Measurements from ENCODE around the gene CLDND2. TPM values are rescaled to one million over a fixed set of nuclear protein-coding genes. Genes with fewer than 3 reads are reported as not detected.
A peak's percentile ranks its signal among the peaks of the same experiment; 100 is the strongest.

CLDND2 gene
- total and polyA plus RNA-seq, 4 donors, result 0.22 to 3.0 TPM; not detected in 2

- WGBS, result 4% methylated on average over 45 of the region's 45 CpGs
- peak; percentile 45 to 53 for TF ChIP-seq HNF4A (conservative IDR thresholded peaks at IDR 0.05)
- no peak for TF ChIP-seq TAF1 (conservative IDR thresholded peaks at IDR 0.05)
- no peak for TF ChIP-seq ATF3 (IDR thresholded peaks at IDR 0.05)
- peak; percentile 33 for TF ChIP-seq YY1 (IDR thresholded peaks at IDR 0.05)
- TF ChIP-seq FOXA2 (IDR thresholded peaks at IDR 0.05), result no peak
- peak; percentile 89 for TF ChIP-seq ZBTB33 (IDR thresholded peaks at IDR 0.05)
- TF ChIP-seq RXRA (IDR thresholded peaks at IDR 0.05), result peak; percentile 13 to 20
- peak; percentile 38 for TF ChIP-seq REST (IDR thresholded peaks at IDR 0.05)
- TF ChIP-seq EGR1 (IDR thresholded peaks at IDR 0.05; ENCODE audit: low read depth in 2 of 2), result peak; percentile 63 to 64
- peak; percentile 73 for TF ChIP-seq NR2F2 (IDR thresholded peaks at IDR 0.05)
- TF ChIP-seq JUND (IDR thresholded peaks at IDR 0.05), result peak in 1 of 2 donors; percentile 10
- peak; percentile 61 to 90 for TF ChIP-seq GABPA (IDR thresholded peaks at IDR 0.05 in 1 of 2, conservative IDR thresholded peaks at IDR 0.05 in 1 of 2)
- no peak for TF ChIP-seq FOXA1 (IDR thresholded peaks at IDR 0.05)
- TF ChIP-seq CTCF (IDR thresholded peaks at IDR 0.05; ENCODE audit: low read depth, low read length, missing input control), result no peak
- TF ChIP-seq MAX (IDR thresholded peaks at IDR 0.05), result peak; percentile 71
- peak in 1 of 2 donors; percentile 43 for TF ChIP-seq RAD21 (IDR thresholded peaks at IDR 0.05)
- no peak for TF ChIP-seq HNF4G (IDR thresholded peaks at IDR 0.05)
- peak; percentile 93 for TF ChIP-seq SP1 (IDR thresholded peaks at IDR 0.05)
Observed at GRCh38 chr19:51394050-51394836, 25.4 kb upstream of the CLDND2 start.

More at GRCh38 chr19:51394050-51394836, 25.4 kb upstream of the CLDND2 start:
- H3K9ac ChIP-seq (ENCODE audit: low read depth in 1 of 2, low read length in 2 of 2), result peak overlapping the region; percentile 45 to 77
- DNase-seq (ENCODE audit: low spot score), result peak; percentile 89
- H3K27me3 ChIP-seq (ENCODE audit: control insufficient read depth in 4 of 4, insufficient read depth in 4 of 4, low read length in 3 of 4), result no peaks in the 10 kb centered on the region
- peak overlapping the region; percentile 38 to 63 (median 60) for H3K4me3 ChIP-seq (ENCODE audit: low read depth in 1 of 3, low read length in 3 of 3)
- H3K4me1 ChIP-seq (ENCODE audit: control insufficient read depth in 4 of 4, insufficient read depth in 4 of 4, low read length in 3 of 4), result peaks cover 2 to 8% (median 5%) of the 10 kb centered on the region in 4 donors
- H3K9me3 ChIP-seq (ENCODE audit: control insufficient read depth in 4 of 4, low read length in 3 of 4), result no peaks in the 10 kb centered on the region
- peak overlapping the region; percentile 25 to 85 for H3K27ac ChIP-seq (ENCODE audit: low read depth in 1 of 2, low read length in 2 of 2)
- H3K36me3 ChIP-seq (ENCODE audit: control insufficient read depth in 4 of 4, insufficient read depth in 3 of 4, low read depth in 1 of 4, low read length in 3 of 4), result no peaks in the 10 kb centered on the region
